Common myeloid progenitor, CD34-positive (primary cell): ENCODE results near the gene HIVEP1.

Experiments
- CTCF ChIA-PET: fragments of 350-600 bp; sonication (Branson Sonifier 250); formaldehyde crosslinking; loops from one replicate; lab custom pipeline; 2021; ENCODE audit warnings: antibody characterized with exemption; lab: Charles Lee
- POLR2A ChIA-PET: fragments of 350-600 bp; sonication (Branson Sonifier 250); formaldehyde crosslinking; loops from one replicate; lab custom pipeline; 2021; ENCODE audit warnings: antibody characterized with exemption; lab: Charles Lee
- DNase-seq, 3 donors: peaks; one replicate each; pipeline versions ENCODE4 v3.0.0 to v3.0.0-alpha.2; 2013
- H3K27ac ChIP-seq, 2 experiments: 1 replicate in 1 of 2; 2 replicates in 1 of 2; pipeline ENCODE4 v1.7.0; 2013; ENCODE audit warnings: inconsistent platforms in 2 of 2, low read length in 2 of 2, mild to moderate bottlenecking in 2 of 2, low read depth in 1 of 2, moderate library complexity in 1 of 2; ENCODE audit not compliant: severe bottlenecking in 2 of 2, insufficient read depth in 1 of 2, poor library complexity in 1 of 2
- H3K27me3 ChIP-seq, 5 experiments: replicated peaks in 2 of 5; 1 replicate in 3 of 5; 2 replicates in 2 of 5; pipeline versions ENCODE4 v1.6.1 to v1.7.0; 2013; ENCODE audit warnings: low read length in 4 of 5, mild to moderate bottlenecking in 2 of 5, moderate library complexity in 2 of 5, inconsistent platforms in 1 of 5; ENCODE audit not compliant: insufficient read depth in 5 of 5, control insufficient read depth in 4 of 5
- H3K36me3 ChIP-seq, 4 experiments: 1 replicate in 2 of 4; 2 replicates in 2 of 4; pipeline versions ENCODE4 v1.6.1 to v1.7.0; 2013; ENCODE audit warnings: low read length in 3 of 4, control low read depth in 1 of 4, mild to moderate bottlenecking in 1 of 4; ENCODE audit not compliant: control insufficient read depth in 4 of 4, insufficient read depth in 4 of 4
- H3K4me1 ChIP-seq, 4 experiments: 1 replicate in 3 of 4; 2 replicates in 1 of 4; pipeline versions ENCODE4 v1.6.1 to v1.7.1; 2013; ENCODE audit warnings: low read length in 3 of 4, mild to moderate bottlenecking in 3 of 4, control low read depth in 1 of 4, inconsistent platforms in 1 of 4, moderate library complexity in 1 of 4; ENCODE audit not compliant: control insufficient read depth in 4 of 4, insufficient read depth in 4 of 4; ENCODE audit errors: control extremely low read depth in 1 of 4
- H3K4me3 ChIP-seq, 7 experiments: 1 replicate in 4 of 7; 2 replicates in 3 of 7; pipeline versions ENCODE4 v1.5.1 to v1.7.0; 2013; ENCODE audit warnings: mild to moderate bottlenecking in 7 of 7, low read length in 6 of 7, moderate library complexity in 6 of 7, inconsistent platforms in 2 of 7, low read depth in 2 of 7, control low read depth in 1 of 7; ENCODE audit not compliant: insufficient read depth in 4 of 7, control insufficient read depth in 1 of 7; ENCODE audit errors: extremely low read depth in 1 of 7
- H3K9me3 ChIP-seq, 5 experiments: 1 replicate in 4 of 5; 2 replicates in 1 of 5; pipeline versions ENCODE4 v1.6.1 to v1.7.1; 2013; ENCODE audit warnings: low read length in 4 of 5, mild to moderate bottlenecking in 2 of 5, inconsistent platforms in 1 of 5, low read depth in 1 of 5, moderate library complexity in 1 of 5; ENCODE audit not compliant: control insufficient read depth in 4 of 5, insufficient read depth in 2 of 5; ENCODE audit errors: control extremely low read depth in 1 of 5
- WGBS: methylation state at CpG from one replicate; pipeline ENCODE4 v1.1.5; 2013; ENCODE audit not compliant: insufficient coverage; 5-methylcytosine and 5-hydroxymethylcytosine counted together

Gene HIVEP1

GRCh38 chr6:12066297-12066696, 54.2 kb downstream of the HIVEP1 start:
- POLR2A ChIA-PET: interaction anchor here (0.6 kb wide), 1 partner anchor 516 kb away, joined by 3 read pairs; no protein-coding TSS in a partner anchor
- H3K36me3 ChIP-seq: no peaks in the 10 kb centered on the region
- no peaks in the 10 kb centered on the region for H3K27me3 ChIP-seq
- CTCF ChIA-PET: interaction anchor here (1.1 to 2.0 kb wide), 2 partner anchors 9 to 13 kb away, joined by 4 to 5 read pairs; no protein-coding TSS in a partner anchor
- no peaks in the 10 kb centered on the region for H3K9me3 ChIP-seq
- H3K4me3 ChIP-seq: no peak overlapping the region
- peaks cover 0 to 3% (median 0%) of the 10 kb centered on the region in 4 experiments for H3K4me1 ChIP-seq
- no peak for DNase-seq
- H3K27ac ChIP-seq: no peak overlapping the region

- H3K27ac ChIP-seq: no peak overlapping the region
- H3K36me3 ChIP-seq: no peaks in the 10 kb centered on the region
- H3K4me3 ChIP-seq: no peak overlapping the region
- CTCF ChIA-PET: no interaction called here
- no peak for DNase-seq
- no peaks in the 10 kb centered on the region for H3K27me3 ChIP-seq
- POLR2A ChIA-PET: no interaction called here
- WGBS: 75% methylated on average over 2 of the region's 6 CpGs
- peaks cover 0 to 4% (median 0%) of the 10 kb centered on the region in 4 experiments for H3K4me1 ChIP-seq
- no peaks in the 10 kb centered on the region for H3K9me3 ChIP-seq
Measured at GRCh38 chr6:12068899-12069557, 56.9 kb downstream of the HIVEP1 start.

DNA sequence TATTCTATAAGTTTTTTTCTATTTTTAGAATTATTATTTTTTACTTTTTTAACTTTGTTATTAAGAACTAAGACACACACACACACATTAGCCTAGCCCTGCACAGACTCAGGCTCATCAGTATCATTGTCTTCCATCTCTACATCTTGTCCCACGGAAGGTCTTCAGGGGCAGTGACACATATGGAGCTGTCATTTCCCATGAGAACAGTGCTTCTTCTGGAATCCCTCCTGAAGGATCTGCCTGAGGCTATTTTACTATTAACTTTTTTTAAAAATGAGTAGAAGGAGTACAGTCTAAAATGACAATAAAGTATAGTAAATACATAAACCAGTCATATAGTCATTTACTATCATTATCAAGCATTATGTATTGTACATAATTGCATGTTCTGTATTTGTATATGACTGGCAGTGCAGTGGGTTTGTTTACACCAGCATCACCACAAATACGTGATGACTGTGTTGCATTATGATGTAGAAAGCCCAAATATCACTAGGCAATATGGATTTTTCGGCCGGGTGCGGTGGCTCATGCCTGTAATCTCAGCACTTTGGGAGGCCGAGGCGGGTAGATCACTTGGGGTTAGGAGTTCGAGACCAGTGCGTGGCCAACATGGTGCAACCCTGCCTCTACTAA, 57.9 kb downstream of the HIVEP1 start:
- 100% methylated on average over 5 of the region's 9 CpGs for WGBS
- ChIA-PET CTCF (no interaction called here), POLR2A (no interaction called here)

DNA sequence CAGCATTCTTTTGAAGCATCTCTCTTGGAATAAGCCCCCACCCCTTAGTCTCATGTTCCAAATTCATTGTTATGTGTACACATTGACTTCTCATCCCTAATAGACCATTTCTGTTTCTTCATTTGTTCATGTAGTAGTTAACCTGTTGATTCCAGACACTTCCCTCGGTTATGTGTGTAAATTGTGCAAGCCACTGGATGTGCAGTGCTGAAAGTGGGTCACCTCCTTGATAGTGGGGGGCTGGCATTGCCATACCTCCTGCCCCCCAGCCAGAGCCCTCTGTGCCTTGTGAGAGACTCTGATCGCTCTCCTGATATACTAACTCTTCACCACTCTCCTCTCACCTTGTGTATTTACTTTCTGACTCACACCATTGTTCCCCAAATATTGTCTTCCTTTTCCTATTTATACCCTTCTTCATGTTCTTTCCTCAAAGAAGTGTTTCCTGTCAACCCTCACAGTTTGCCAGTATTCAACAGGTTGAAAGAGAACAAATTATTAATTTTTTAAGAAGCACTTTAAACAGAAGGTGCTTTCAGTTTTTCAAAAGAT, 59.0 kb downstream of the HIVEP1 start:
- H3K4me3 ChIP-seq: no peak overlapping the region
- peaks cover 0 to 4% (median 0%) of the 10 kb centered on the region in 4 experiments for H3K4me1 ChIP-seq
- H3K9me3 ChIP-seq: no peaks in the 10 kb centered on the region
- CTCF ChIA-PET: no interaction called here
- 94% methylated on average over 2 of the region's 2 CpGs for WGBS
- POLR2A ChIA-PET: no interaction called here
- no peak overlapping the region for H3K27ac ChIP-seq
- no peaks in the 10 kb centered on the region for H3K36me3 ChIP-seq
- no peak for DNase-seq
- H3K27me3 ChIP-seq: no peaks in the 10 kb centered on the region

More for the DNA sequence above, 57.9 kb downstream of the HIVEP1 start:
- H3K27ac ChIP-seq: no peak overlapping the region
- no peak for DNase-seq
- H3K4me1 ChIP-seq: peaks cover 0 to 4% (median 0%) of the 10 kb centered on the region in 4 experiments
- H3K27me3 ChIP-seq: no peaks in the 10 kb centered on the region
- H3K36me3 ChIP-seq: no peaks in the 10 kb centered on the region
- H3K4me3 ChIP-seq: no peak overlapping the region
- no peaks in the 10 kb centered on the region for H3K9me3 ChIP-seq

- Histone ChIP-seq H3K27me3 (no peaks in the 10 kb centered on the region), H3K9me3 (no peaks in the 10 kb centered on the region), H3K36me3 (peaks cover 0 to 5% (median 1%) of the 10 kb centered on the region in 4 experiments), H3K27ac (no peak overlapping the region), H3K4me1 (peaks cover 0 to 4% (median 1%) of the 10 kb centered on the region in 4 experiments), H3K4me3 (no peak overlapping the region)
- peak; percentile 12 to 32 (median 31) for DNase-seq
- WGBS: 93% methylated on average over 4 of the region's 9 CpGs
- CTCF ChIA-PET: interaction anchor here (0.9 to 1.5 kb wide), 6 partner anchors 12 to 419 kb away, joined by 3 to 6 read pairs (median 3); no protein-coding TSS in a partner anchor
- POLR2A ChIA-PET: no interaction called here
Measured at GRCh38 chr6:12075067-12075563, 63.0 kb downstream of the HIVEP1 start.

GRCh38 chr6:12077021-12077710, 65.1 kb downstream of the HIVEP1 start:
- no peak overlapping the region for H3K4me3 ChIP-seq
- H3K36me3 ChIP-seq: peaks cover 0 to 5% (median 1%) of the 10 kb centered on the region in 4 experiments
- POLR2A ChIA-PET: no interaction called here
- no peaks in the 10 kb centered on the region for H3K27me3 ChIP-seq
- WGBS: 88% methylated on average over 5 of the region's 9 CpGs
- peak in 1 of 3 donors; percentile 18 for DNase-seq
- CTCF ChIA-PET: interaction anchor here (0.7 to 1.5 kb wide), 3 partner anchors 10 to 529 kb away, joined by 3 read pairs; no protein-coding TSS in a partner anchor
- peaks cover 0 to 2% (median 0%) of the 10 kb centered on the region in 4 experiments for H3K4me1 ChIP-seq
- H3K9me3 ChIP-seq: no peaks in the 10 kb centered on the region
- no peak overlapping the region for H3K27ac ChIP-seq
